ENCODE results near the gene SMYD3. TPM values are rescaled to one million over a fixed set of nuclear protein-coding genes. Genes with fewer than 3 reads are reported as not detected.
"Not testable (repeated sequence)": the region's sequence is repeated elsewhere in the genome, so short reads cannot be mapped to it uniquely, and the experiment has no call there.

Gene SMYD3
- total RNA-seq, 1 donor from 2014 or later, result 0.32 TPM

DNA sequence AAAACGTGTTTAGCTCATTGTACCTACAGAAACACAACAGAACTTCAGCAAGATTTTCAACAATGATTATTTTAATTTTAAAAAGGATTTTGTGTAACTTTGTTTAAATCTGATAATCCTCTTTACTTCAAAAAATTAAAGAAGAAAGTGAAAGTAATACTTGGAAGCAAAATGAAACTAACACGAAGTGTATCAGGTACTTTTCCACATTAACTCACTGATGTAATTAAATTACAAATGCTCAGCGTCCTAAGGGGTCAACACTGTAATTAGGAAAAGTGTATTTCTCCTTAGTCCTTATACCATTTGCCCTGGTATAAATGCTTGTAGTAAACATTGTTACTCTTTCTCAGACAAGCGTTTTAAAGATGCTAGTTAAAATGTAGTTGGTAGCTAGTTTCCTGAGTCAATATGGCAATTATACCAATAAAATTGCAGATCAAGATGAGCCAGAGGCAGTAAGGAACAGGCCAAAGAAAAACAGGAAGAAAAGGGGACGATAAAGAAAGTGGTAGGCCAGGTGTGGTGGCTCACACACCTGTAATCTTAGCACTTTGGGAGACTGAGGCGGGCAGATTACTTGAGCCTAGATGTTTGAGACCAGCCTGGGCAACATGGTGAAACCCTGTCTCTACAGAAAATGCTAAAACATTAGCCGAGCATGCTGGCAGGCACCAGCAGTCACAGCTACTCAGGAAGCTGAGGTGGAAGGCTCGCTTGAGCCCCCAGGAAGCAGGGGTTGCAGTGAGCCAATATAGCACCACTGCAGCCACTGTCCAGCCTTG is 553.0 kb downstream of the SMYD3 start:
- Histone ChIP-seq H3K27me3 (no peaks in the 10 kb centered on the region), H3K36me3 (no peaks in the 10 kb centered on the region), H3K4me1 (no peaks in the 10 kb centered on the region), H3K27ac (peak overlapping the region in 1 of 2 donors; percentile 12), H3K9me3 (no peaks in the 10 kb centered on the region), H3K4me3 (peak overlapping the region; percentile 27 to 36)
- TF ChIP-seq, protein P1, sequence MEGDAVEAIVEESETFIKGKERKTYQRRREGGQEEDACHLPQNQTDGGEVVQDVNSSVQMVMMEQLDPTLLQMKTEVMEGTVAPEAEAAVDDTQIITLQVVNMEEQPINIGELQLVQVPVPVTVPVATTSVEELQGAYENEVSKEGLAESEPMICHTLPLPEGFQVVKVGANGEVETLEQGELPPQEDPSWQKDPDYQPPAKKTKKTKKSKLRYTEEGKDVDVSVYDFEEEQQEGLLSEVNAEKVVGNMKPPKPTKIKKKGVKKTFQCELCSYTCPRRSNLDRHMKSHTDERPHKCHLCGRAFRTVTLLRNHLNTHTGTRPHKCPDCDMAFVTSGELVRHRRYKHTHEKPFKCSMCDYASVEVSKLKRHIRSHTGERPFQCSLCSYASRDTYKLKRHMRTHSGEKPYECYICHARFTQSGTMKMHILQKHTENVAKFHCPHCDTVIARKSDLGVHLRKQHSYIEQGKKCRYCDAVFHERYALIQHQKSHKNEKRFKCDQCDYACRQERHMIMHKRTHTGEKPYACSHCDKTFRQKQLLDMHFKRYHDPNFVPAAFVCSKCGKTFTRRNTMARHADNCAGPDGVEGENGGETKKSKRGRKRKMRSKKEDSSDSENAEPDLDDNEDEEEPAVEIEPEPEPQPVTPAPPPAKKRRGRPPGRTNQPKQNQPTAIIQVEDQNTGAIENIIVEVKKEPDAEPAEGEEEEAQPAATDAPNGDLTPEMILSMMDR (IDR thresholded peaks at IDR 0.05), result no peak
- intact Hi-C loops (cut with DNase I), result no loop called here
- DNase-seq (ENCODE audit: low spot score in 2 of 2), result no peak

DNA sequence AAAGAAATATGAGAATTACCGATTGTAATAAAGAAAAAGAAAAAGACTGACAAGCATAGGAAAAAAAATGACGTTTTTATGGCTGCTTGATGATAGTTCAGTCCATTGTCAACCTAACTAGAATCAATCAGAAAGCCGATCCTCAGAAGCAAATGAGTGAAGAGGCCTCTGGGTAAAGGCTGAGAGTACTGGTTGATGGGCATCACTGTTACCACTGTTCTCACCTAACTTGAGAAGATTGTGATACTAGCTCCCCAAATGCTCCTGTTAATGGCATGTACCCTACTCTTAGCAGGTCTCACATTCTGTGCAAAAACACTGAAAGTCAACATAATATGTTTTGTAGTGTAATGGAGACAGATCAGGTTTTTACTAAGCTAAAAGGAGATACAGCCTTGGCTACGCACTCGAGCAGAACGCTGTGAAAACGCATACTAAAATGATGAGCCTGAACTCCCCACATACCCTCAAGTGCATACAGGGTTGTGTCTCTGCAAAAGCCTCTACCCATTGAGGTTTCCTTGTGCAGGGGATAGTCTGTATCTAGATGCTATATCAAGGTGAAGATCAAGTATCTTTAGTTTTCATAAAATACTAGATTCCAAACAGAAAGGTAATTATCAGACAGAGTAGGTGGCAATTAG is 554.6 kb downstream of the SMYD3 start:
- TF ChIP-seq, protein P1 (IDR thresholded peaks at IDR 0.05), result no peak
- intact Hi-C loops (cut with DNase I), result no loop called here
- H3K4me3 ChIP-seq, result no peak overlapping the region
- no peaks in the 10 kb centered on the region for H3K4me1 ChIP-seq
- H3K36me3 ChIP-seq, result no peaks in the 10 kb centered on the region
- DNase-seq (ENCODE audit: low spot score in 2 of 2), result no peak
- H3K27me3 ChIP-seq, result no peaks in the 10 kb centered on the region
- no peak overlapping the region for H3K27ac ChIP-seq
- no peaks in the 10 kb centered on the region for H3K9me3 ChIP-seq

DNA sequence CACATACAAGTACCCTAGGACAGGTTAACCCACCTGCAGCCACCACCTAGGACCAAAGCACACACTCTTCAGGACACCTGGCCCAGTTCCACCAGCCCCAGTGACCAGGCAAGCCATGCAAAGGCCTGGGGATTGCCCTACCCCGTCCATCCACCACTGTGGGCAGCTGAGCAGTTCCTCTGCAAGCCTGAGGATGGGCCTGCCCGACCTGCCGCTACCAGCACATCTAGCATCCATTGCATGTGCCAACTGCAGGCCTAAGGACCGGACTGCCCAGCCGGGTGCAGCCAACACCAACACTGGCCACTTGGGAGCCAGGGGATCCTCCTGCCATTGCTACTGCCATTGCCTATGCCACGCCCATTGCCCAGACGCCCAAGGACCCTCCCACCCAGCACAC is 558.3 kb downstream of the SMYD3 start:
- intact Hi-C loops (cut with DNase I), result no loop called here
- H3K27ac ChIP-seq, result no peak overlapping the region
- no peaks in the 10 kb centered on the region for H3K36me3 ChIP-seq
- no peak for DNase-seq (ENCODE audit: low spot score in 2 of 2)
- no peaks in the 10 kb centered on the region for H3K4me1 ChIP-seq
- TF ChIP-seq, protein P1 (IDR thresholded peaks at IDR 0.05), result no peak
- H3K4me3 ChIP-seq, result no peak overlapping the region
- H3K9me3 ChIP-seq, result peaks cover 0 to 16% of the 10 kb centered on the region in 2 donors
- no peaks in the 10 kb centered on the region for H3K27me3 ChIP-seq

DNA sequence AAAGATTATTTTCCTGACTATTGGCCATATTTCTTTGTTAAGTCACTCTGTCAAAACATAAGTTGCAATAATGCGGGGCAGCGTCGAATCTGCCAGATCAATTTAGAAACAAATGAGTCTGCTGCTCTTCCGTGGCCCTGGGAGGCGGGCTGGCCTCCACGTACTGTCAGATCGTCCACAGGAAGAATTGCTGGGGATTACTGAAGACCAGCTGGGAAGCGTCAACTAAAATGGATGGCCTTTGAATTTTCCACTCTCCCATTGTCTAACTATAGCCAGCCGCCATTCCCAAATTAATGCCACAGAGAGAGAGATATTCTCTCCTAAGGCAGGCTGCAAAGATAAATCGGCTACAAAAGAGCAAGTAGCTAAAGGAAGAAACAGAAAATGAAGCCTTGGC is 560.2 kb downstream of the SMYD3 start:
- Histone ChIP-seq H3K4me3 (no peak overlapping the region), H3K27ac (no peak overlapping the region), H3K9me3 (peaks cover 0 to 16% of the 10 kb centered on the region in 2 donors), H3K36me3 (no peaks in the 10 kb centered on the region), H3K27me3 (no peaks in the 10 kb centered on the region), H3K4me1 (no peaks in the 10 kb centered on the region)
- DNase-seq (ENCODE audit: low spot score in 2 of 2), result no peak
- intact Hi-C loops (cut with DNase I), result no loop called here
- TF ChIP-seq, protein P1 (IDR thresholded peaks at IDR 0.05), result no peak

DNA sequence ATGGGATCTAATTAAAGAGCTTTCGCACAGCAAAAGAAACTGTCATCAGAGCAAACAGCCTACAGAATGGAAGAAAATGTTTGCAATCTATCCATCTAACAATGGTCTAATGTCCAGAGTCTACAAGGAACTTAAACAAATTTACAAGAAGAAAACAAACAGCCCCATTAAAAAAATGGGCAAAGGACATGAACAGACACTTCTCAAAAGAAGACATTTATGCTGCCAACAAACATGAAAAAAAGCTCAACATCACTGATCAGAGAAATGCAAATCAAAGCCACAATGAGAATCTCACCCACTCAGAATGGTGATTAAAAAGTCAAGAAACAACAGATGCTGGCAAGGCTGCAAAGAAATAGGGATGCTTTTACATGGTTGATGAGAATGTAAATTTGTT is 561.9 kb downstream of the SMYD3 start:
- peaks cover 0 to 16% of the 10 kb centered on the region in 2 donors for H3K9me3 ChIP-seq
- H3K27me3 ChIP-seq; H3K4me1 ChIP-seq; intact Hi-C loops (cut with DNase I); H3K4me3 ChIP-seq; DNase-seq (ENCODE audit: low spot score in 2 of 2); H3K27ac ChIP-seq; H3K36me3 ChIP-seq: not testable (repeated sequence)

DNA sequence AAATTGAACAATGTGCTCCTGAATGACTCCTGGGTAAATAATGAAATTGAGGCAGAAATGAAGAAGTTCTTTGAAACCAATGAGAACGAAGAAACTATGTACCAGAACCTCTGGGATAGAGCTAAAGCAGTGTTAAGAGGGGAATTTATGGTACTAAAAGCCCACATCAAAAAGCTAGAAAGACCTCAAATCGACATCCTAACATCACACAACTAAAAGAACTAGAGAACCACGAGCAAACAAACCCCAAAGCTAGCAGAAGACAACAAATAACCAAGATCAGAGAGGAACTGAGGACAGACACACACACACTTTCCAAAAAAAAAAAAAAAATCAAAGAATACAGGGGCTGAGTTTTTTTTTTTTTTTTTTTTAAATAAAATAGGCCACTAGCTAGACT is 564.2 kb downstream of the SMYD3 start:
- TF ChIP-seq, protein P1 (IDR thresholded peaks at IDR 0.05), result no peak
- Histone ChIP-seq H3K4me1 (no peaks in the 10 kb centered on the region), H3K27me3 (no peaks in the 10 kb centered on the region), H3K4me3 (no peak overlapping the region), H3K27ac (no peak overlapping the region), H3K9me3 (peaks cover 0 to 16% of the 10 kb centered on the region in 2 donors), H3K36me3 (no peaks in the 10 kb centered on the region)
- intact Hi-C loops (cut with DNase I), result no loop called here
- DNase-seq (ENCODE audit: low spot score in 2 of 2), result no peak

DNA sequence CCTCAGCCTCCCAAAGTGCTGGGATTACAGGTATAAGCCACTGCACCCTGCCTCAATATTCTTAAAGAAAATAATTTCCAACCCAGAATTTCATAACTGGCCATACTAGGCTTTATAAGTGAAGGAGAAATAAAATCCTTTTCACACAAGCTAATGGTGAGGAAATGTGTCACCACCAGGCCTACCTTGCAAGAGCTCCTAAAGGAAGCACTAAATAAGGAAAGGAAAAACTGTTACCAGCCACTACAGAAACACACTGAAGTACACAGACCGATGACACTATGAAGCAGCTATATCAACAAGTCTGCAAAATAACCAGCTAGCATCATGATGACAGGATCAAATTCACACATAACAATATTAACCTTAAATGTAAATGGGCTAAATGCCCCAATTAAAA is 565.3 kb downstream of the SMYD3 start:
- H3K27me3 ChIP-seq; H3K4me3 ChIP-seq; intact Hi-C loops (cut with DNase I); H3K36me3 ChIP-seq; H3K27ac ChIP-seq; H3K4me1 ChIP-seq; DNase-seq (ENCODE audit: low spot score in 2 of 2): not testable (repeated sequence)
- peaks cover 0 to 16% of the 10 kb centered on the region in 2 donors for H3K9me3 ChIP-seq
